HEK293 (cell line): ENCODE data around the gene LGALS1.

Experiments used
- CTCF ChIP-seq: fragments of 450-650 bp; formaldehyde crosslinking; IDR thresholded peaks from 2 replicates; pipeline ENCODE4 v1.5.1; 2016; ENCODE audit warnings: missing biosample characterization, missing genetic modification characterization
- KLF10 ChIP-seq: fragments of 450-650 bp; IDR thresholded peaks from 2 replicates; pipeline ENCODE4 v1.5.1; 2018; ENCODE audit warnings: missing biosample characterization, mild to moderate bottlenecking, missing genetic modification characterization
- OSR2 ChIP-seq: fragments of 450-650 bp; formaldehyde crosslinking; IDR thresholded peaks from 2 replicates; pipeline ENCODE4 v1.5.1; 2016; ENCODE audit warnings: missing biosample characterization, missing genetic modification characterization
- PBX3 ChIP-seq: sonication (generic); formaldehyde crosslinking; IDR thresholded peaks from 2 replicates; pipeline ENCODE4 v1.8.1; 2022; ENCODE audit warnings: mild to moderate bottlenecking, moderate library complexity, missing genetic modification reagents
- PRDM4 ChIP-seq: fragments of 450-650 bp; formaldehyde crosslinking; IDR thresholded peaks from 2 replicates; pipeline ENCODE4 v1.5.1; 2017; ENCODE audit warnings: missing biosample characterization, missing genetic modification characterization
- SALL2 ChIP-seq: fragments of 450-650 bp; formaldehyde crosslinking; IDR thresholded peaks from 2 replicates; pipeline ENCODE4 v1.5.0; 2017; ENCODE audit warnings: missing biosample characterization, mild to moderate bottlenecking, missing genetic modification characterization, borderline replicate concordance
- ZEB2 ChIP-seq: fragments of 450-650 bp; formaldehyde crosslinking; IDR thresholded peaks from 2 replicates; pipeline ENCODE4 v1.5.1; 2016; ENCODE audit warnings: missing biosample characterization, missing genetic modification characterization
- ZNF362 ChIP-seq: fragments of 450-650 bp; formaldehyde crosslinking; IDR thresholded peaks from 2 replicates; pipeline ENCODE4 v1.5.1; 2016; ENCODE audit warnings: missing biosample characterization, missing genetic modification characterization
- ZNF692 ChIP-seq: fragments of 450-650 bp; formaldehyde crosslinking; IDR thresholded peaks from 2 replicates; pipeline ENCODE4 v1.5.1; 2016; ENCODE audit warnings: missing biosample characterization, missing genetic modification characterization
- ZNF830 ChIP-seq: fragments of 450-650 bp; IDR thresholded peaks from 2 replicates; pipeline ENCODE4 v1.5.0; 2018; ENCODE audit warnings: missing biosample characterization, missing genetic modification characterization, low read depth, mild to moderate bottlenecking, moderate library complexity
- TF ChIP-seq, protein P1 (sequence below): fragments of 450-650 bp; formaldehyde crosslinking; IDR thresholded peaks from 2 replicates; pipeline ENCODE4 v1.5.1; 2017; ENCODE audit warnings: missing biosample characterization, missing genetic modification characterization
- TF ChIP-seq, protein P2 (sequence below): fragments of 450-650 bp; formaldehyde crosslinking; IDR thresholded peaks from 2 replicates; pipeline ENCODE4 v1.5.1; 2016; ENCODE audit warnings: missing biosample characterization, missing genetic modification characterization
- TF ChIP-seq, protein P3 (sequence below): fragments of 450-650 bp; formaldehyde crosslinking; IDR thresholded peaks from 2 replicates; pipeline ENCODE4 v1.5.1; 2017; ENCODE audit warnings: missing biosample characterization, missing genetic modification characterization

DNA sequence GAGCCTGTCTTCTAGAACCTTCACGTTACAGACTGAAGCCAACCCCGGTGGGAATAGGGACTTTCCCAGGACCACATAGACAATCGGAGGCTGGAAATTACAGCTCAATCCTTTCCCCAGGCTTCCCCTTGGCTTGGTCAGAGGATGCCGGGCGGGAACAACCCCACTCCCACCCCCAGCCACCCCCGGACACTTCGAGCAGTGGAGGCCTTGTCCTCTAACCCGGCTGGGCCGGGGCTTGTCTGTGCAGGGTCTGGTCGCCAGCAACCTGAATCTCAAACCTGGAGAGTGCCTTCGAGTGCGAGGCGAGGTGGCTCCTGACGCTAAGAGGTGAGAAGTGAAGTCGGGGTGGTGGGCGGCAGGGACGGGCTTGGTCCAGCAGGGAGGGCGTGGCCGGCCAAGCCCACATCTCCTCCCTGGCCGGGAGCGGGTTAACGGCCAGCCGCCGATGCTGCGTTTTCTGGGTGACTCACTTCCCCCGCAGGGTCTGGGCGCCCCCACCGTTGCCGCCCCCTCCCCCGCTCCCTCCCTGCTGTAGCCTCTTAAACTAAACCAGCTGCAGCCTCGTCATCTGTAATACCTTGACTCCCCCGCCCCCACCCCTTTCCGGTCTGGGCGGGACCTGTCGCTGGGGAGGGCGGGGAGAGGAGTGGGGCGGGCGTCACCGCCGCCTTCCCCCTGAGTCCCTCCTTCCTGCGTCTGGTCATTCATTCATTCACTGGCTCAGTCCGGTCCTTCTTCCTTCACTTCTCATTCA is 1.5 kb downstream of the LGALS1 start:
- TF ChIP-seq KLF10 (tag by site-specific recombination) (peak; percentile 88; the same call in 1 of the 2 replicates), ZEB2 (tag by site-specific recombination) (peak; percentile 78; the same call in 1 of the 2 replicates), CTCF (tag by site-specific recombination) (no peak), PBX3 (CRISPR knock-in tag) (no peak), SALL2 (tag by site-specific recombination) (no peak), OSR2 (tag by site-specific recombination) (peak; percentile 39; the same call in 1 of the 2 replicates), ZNF692 (tag by site-specific recombination) (peak; percentile 64), PRDM4 (tag by site-specific recombination) (no peak; the same call in 1 of the 2 replicates), ZNF362 (tag by site-specific recombination) (no peak), ZNF830 (tag by site-specific recombination) (no peak)
- TF ChIP-seq, protein P1, sequence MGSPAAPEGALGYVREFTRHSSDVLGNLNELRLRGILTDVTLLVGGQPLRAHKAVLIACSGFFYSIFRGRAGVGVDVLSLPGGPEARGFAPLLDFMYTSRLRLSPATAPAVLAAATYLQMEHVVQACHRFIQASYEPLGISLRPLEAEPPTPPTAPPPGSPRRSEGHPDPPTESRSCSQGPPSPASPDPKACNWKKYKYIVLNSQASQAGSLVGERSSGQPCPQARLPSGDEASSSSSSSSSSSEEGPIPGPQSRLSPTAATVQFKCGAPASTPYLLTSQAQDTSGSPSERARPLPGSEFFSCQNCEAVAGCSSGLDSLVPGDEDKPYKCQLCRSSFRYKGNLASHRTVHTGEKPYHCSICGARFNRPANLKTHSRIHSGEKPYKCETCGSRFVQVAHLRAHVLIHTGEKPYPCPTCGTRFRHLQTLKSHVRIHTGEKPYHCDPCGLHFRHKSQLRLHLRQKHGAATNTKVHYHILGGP = peak; percentile 60; the same call in 1 of the 2 replicates
- TF ChIP-seq, protein P2, sequence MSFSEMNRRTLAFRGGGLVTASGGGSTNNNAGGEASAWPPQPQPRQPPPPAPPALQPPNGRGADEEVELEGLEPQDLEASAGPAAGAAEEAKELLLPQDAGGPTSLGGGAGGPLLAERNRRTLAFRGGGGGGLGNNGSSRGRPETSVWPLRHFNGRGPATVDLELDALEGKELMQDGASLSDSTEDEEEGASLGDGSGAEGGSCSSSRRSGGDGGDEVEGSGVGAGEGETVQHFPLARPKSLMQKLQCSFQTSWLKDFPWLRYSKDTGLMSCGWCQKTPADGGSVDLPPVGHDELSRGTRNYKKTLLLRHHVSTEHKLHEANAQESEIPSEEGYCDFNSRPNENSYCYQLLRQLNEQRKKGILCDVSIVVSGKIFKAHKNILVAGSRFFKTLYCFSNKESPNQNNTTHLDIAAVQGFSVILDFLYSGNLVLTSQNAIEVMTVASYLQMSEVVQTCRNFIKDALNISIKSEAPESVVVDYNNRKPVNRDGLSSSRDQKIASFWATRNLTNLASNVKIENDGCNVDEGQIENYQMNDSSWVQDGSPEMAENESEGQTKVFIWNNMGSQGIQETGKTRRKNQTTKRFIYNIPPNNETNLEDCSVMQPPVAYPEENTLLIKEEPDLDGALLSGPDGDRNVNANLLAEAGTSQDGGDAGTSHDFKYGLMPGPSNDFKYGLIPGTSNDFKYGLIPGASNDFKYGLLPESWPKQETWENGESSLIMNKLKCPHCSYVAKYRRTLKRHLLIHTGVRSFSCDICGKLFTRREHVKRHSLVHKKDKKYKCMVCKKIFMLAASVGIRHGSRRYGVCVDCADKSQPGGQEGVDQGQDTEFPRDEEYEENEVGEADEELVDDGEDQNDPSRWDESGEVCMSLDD (tag by site-specific recombination) = peak; percentile 86
- TF ChIP-seq, protein P3, sequence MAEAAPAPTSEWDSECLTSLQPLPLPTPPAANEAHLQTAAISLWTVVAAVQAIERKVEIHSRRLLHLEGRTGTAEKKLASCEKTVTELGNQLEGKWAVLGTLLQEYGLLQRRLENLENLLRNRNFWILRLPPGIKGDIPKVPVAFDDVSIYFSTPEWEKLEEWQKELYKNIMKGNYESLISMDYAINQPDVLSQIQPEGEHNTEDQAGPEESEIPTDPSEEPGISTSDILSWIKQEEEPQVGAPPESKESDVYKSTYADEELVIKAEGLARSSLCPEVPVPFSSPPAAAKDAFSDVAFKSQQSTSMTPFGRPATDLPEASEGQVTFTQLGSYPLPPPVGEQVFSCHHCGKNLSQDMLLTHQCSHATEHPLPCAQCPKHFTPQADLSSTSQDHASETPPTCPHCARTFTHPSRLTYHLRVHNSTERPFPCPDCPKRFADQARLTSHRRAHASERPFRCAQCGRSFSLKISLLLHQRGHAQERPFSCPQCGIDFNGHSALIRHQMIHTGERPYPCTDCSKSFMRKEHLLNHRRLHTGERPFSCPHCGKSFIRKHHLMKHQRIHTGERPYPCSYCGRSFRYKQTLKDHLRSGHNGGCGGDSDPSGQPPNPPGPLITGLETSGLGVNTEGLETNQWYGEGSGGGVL (tag by site-specific recombination) = peak; percentile 99
